Measurements from ENCODE around the gene HCRTR1. TPM values are rescaled to one million over a fixed set of nuclear protein-coding genes. Genes with fewer than 3 reads are reported as not detected.

Gene HCRTR1
- total and polyA plus RNA-seq, 2 of the 8 experiments (the other 6 are each of a cell fraction or from before 2014, with no cell fraction given) = 0.35 to 0.39 TPM

DNA sequence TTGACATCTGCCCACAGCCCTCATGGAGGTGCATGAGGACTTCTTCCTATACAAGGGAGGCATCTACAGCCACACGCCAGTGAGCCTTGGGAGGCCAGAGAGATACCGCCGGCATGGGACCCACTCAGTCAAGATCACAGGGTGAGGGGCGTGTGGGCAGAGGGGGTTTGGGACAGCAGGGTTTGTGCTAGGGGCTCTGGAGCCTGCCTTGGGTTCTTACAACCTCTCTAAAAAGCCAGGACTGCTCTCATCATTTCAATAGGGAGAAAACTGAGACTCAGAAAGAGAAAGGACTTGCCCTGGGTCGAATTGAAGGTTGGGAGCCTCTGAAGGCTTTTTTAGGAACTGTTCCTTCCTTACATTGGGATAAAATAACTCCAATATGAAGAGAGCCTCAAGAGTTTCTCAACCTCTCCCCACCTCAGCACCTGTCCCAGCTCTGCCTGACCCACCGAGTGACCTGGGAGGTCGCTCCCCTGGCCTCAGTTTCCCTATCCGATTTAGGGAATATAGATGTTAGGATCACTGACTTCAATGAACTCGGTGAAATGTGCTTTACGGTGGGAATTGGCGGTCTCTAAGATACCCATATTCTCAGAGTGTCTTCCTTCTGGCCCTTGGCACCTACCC is 31.6 kb upstream of the HCRTR1 start:
- H2AK5ac ChIP-seq (ENCODE audit: low read depth, low read length) = no peak overlapping the region
- no peak overlapping the region for H4K5ac ChIP-seq (ENCODE audit: insufficient read length, low read depth, low read length)
- no peaks in the 10 kb centered on the region for H3K79me2 ChIP-seq (ENCODE audit: control insufficient read depth in 1 of 2, insufficient read depth in 2 of 2, low read length in 2 of 2)
- no peak overlapping the region for H3K4me3 ChIP-seq (ENCODE audit: extremely low read depth in 1 of 4, insufficient read depth in 2 of 4, low read depth in 3 of 4, low read length in 4 of 4)
- ChIA-PET POLR2A (ENCODE audit: partially characterized antibody) (interaction anchor here (1.2 kb wide), 1 partner anchor 59 kb away, joined by 5 read pairs; the partner anchor contains the start of gene PEF1), CTCF (ENCODE audit: partially characterized antibody) (interaction anchor here (0.8 to 4.2 kb wide), 7 partner anchors 8 to 54 kb away, joined by 3 to 43 read pairs (median 4); no protein-coding TSS in a partner anchor)
- H2BK12ac ChIP-seq (ENCODE audit: low read depth, low read length) = no peak overlapping the region
- H3K4me2 ChIP-seq (ENCODE audit: insufficient read depth in 1 of 2, low read depth in 2 of 2, low read length in 2 of 2) = no peak overlapping the region
- 0 out of 2 replicates have a peak overlapping the region, but pooled peaks have one; percentile 16 for H2BK5ac ChIP-seq (ENCODE audit: low read depth, low read length)
- H3K14ac ChIP-seq (ENCODE audit: insufficient read length) = no peak overlapping the region
- H3K23ac ChIP-seq (ENCODE audit: insufficient read length) = no peak overlapping the region
- peaks cover 0 to 12% (median 5%) of the 10 kb centered on the region in 4 experiments; a peak in 4 of 7 replicates for H3K27me3 ChIP-seq (replicated peaks in 1 of 4; ENCODE audit: control insufficient read depth in 3 of 4, extremely low read depth in 1 of 4, insufficient read depth in 3 of 4, low read length in 3 of 4)
- H3K4ac ChIP-seq (replicated peaks; ENCODE audit: insufficient read length, low read depth, low read length) = no peak overlapping the region
- no peak overlapping the region for H2BK120ac ChIP-seq (replicated peaks; ENCODE audit: low read depth, low read length)
- DNase-seq (ENCODE audit: low read depth in 1 of 2, low spot score in 2 of 2) = peak in 1 of 2 experiments; percentile 39
- no peaks in the 10 kb centered on the region; the same call in 1 of the 2 replicates for H3K23me2 ChIP-seq (ENCODE audit: low read depth, low read length)
- H3K79me1 ChIP-seq (ENCODE audit: low read depth, low read length) = no peaks in the 10 kb centered on the region
- H3K27ac ChIP-seq (ENCODE audit: low read depth, low read length) = no peak overlapping the region
- H3K18ac ChIP-seq (ENCODE audit: extremely low read depth, low read length) = no peak overlapping the region
- H2BK15ac ChIP-seq (ENCODE audit: low read length) = no peak overlapping the region
- no peak overlapping the region for H2AFZ ChIP-seq (ENCODE audit: low read length)
- FAIRE-seq = no peak
- H3K4me1 ChIP-seq (replicated peaks in 1 of 4; ENCODE audit: control insufficient read depth in 3 of 4, insufficient read depth in 4 of 4, low read length in 3 of 4) = peaks cover 2 to 18% (median 13%) of the 10 kb centered on the region in 4 experiments
- no peak overlapping the region for H4K91ac ChIP-seq (replicated peaks; ENCODE audit: insufficient read length, low read length)
- no peak overlapping the region for H2BK20ac ChIP-seq (ENCODE audit: low read length)
- no peak overlapping the region for H4K8ac ChIP-seq (ENCODE audit: extremely low read depth, insufficient read depth, low read length)
- H3K9me3 ChIP-seq (ENCODE audit: insufficient read depth in 2 of 2, low read depth in 1 of 2, low read length in 1 of 2) = no peaks in the 10 kb centered on the region
- WGBS, 2 experiments (ENCODE audit: extremely low coverage in 1 of 2, insufficient coverage in 1 of 2, insufficient read length in 1 of 2, insufficient replicate concordance in 2 of 2, low coverage in 1 of 2, low lambda C conversion rate in 2 of 2, missing lambda C conversion rate in 1 of 2) = 90% methylated on average over 11 of the region's 11 CpGs; no CpG with 5 or more reads in 1 of the 2 experiments
- no peaks in the 10 kb centered on the region for H3K36me3 ChIP-seq (ENCODE audit: control insufficient read depth in 2 of 4, insufficient read depth in 4 of 4, low read length in 3 of 4)
- H4K20me1 ChIP-seq (replicated peaks in 1 of 2; ENCODE audit: control insufficient read depth in 1 of 2, insufficient read depth in 2 of 2, low read length in 2 of 2) = no peaks in the 10 kb centered on the region
- H3K9ac ChIP-seq (replicated peaks in 1 of 4; ENCODE audit: extremely low read depth in 1 of 4, low read depth in 3 of 4, low read length in 3 of 4) = no peak overlapping the region
- no peak overlapping the region for H3K56ac ChIP-seq (replicated peaks; ENCODE audit: insufficient read length, low read depth, low read length)
- TF ChIP-seq SUZ12 (IDR thresholded peaks at IDR 0.05; ENCODE audit: low read length) = no peak
- no peak for TF ChIP-seq SP2 (IDR thresholded peaks at IDR 0.05; ENCODE audit: low read length)
- no peak for TF ChIP-seq RXRA (IDR thresholded peaks at IDR 0.05; ENCODE audit: insufficient read depth, low read depth, low read length)
- TF ChIP-seq GTF2F1 (IDR thresholded peaks at IDR 0.05; ENCODE audit: borderline replicate concordance, low read depth, low read length) = no peak
- TF ChIP-seq RBBP5 (IDR thresholded peaks at IDR 0.05; ENCODE audit: borderline replicate concordance, low read depth, low read length) = no peak
- TF ChIP-seq SIN3A (conservative IDR thresholded peaks at IDR 0.05 in 1 of 2, IDR thresholded peaks at IDR 0.05 in 1 of 2; ENCODE audit: low read depth in 1 of 2, low read length in 2 of 2) = no peak
- TF ChIP-seq, protein P1, sequence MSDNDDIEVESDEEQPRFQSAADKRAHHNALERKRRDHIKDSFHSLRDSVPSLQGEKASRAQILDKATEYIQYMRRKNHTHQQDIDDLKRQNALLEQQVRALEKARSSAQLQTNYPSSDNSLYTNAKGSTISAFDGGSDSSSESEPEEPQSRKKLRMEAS (IDR thresholded peaks at IDR 0.05) = no peak
- no peak for TF ChIP-seq SAP30 (IDR thresholded peaks at IDR 0.05; ENCODE audit: insufficient read depth, insufficient replicate concordance, low read length)
- no peak for TF ChIP-seq SIRT6 (IDR thresholded peaks at IDR 0.05; ENCODE audit: low read length)
- no peak for TF ChIP-seq CEBPB (IDR thresholded peaks at IDR 0.05; ENCODE audit: low read depth, low read length)
- no peak for TF ChIP-seq SRF (IDR thresholded peaks at IDR 0.05; ENCODE audit: low read depth, low read length)
- no peak for TF ChIP-seq SIX5 (IDR thresholded peaks at IDR 0.05; ENCODE audit: low read depth, low read length)
- TF ChIP-seq SP1 (IDR thresholded peaks at IDR 0.05; ENCODE audit: low read depth, low read length) = no peak
